ENCODE measurements around the gene POLR1A. TPM values are rescaled to one million over a fixed set of nuclear protein-coding genes. Genes with fewer than 3 reads are reported as not detected.

Gene POLR1A
- total and polyA plus RNA-seq, 2 of the 13 experiments (the other 11 are each of a cell fraction or from before 2014, with no cell fraction given): 7.2 to 39.9 TPM

DNA sequence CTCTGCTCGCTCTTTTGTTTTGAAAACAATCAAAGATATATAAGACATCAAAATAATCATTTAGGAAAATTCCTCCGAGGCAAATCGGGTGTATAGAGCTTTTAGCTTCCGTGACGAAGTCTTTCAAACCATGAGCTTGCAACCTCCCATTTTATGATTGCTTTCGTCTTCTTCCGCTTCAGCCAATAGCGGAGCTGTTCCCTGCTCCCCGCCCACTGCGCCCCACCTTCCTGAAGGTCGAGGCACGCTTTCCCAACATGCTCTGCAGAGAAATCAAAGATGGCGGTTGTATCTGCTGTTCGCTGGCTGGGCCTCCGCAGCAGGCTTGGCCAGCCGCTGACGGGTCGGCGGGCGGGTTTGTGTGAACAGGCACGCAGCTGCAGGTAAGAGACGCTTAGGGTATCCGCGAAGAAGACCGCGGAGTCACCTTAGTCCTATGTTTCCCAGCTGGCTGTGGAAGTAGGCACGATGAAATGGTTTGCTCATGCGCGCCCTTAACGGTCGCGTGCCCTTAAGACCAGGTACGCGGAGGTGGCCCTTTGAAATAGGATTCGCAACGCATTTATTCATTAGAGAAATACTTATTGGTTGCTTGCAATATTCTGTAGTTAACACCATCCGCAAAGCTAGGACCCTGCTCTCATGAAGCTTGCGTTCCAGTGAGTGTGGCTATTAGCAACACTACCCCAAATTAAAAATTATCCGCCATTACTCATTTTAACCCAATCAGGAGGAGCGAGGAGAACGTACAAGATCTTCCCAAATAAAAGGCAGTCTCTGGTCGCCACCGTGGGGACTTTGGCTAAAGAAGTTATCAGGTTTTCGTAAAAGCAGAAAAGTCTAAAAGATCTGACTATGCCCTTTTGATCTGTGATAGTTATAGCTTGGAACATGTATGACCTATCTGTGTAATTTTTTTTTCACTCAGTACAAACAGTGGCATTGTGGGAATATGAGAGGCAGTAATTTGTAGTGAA lies 571 bp upstream of the POLR1A start, which contains the start of gene PTCD3 (continued):
- TF ChIP-seq, protein P1, sequence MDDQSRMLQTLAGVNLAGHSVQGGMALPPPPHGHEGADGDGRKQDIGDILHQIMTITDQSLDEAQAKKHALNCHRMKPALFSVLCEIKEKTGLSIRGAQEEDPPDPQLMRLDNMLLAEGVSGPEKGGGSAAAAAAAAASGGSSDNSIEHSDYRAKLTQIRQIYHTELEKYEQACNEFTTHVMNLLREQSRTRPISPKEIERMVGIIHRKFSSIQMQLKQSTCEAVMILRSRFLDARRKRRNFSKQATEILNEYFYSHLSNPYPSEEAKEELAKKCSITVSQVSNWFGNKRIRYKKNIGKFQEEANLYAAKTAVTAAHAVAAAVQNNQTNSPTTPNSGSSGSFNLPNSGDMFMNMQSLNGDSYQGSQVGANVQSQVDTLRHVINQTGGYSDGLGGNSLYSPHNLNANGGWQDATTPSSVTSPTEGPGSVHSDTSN (CRISPR knock-in tag; IDR thresholded peaks at IDR 0.05; ENCODE audit: borderline replicate concordance): no peak
- TF ChIP-seq ZNF773 (CRISPR knock-in tag; IDR thresholded peaks at IDR 0.05; ENCODE audit: borderline replicate concordance): 0 out of 2 replicates have a peak, but pooled peaks have one; percentile 38

- DNase-seq (ENCODE audit: low spot score) (no peak), FAIRE-seq (no peak), ATAC-seq (no peak)
- Histone ChIP-seq H2AFZ (ENCODE audit: low read length) (no peak overlapping the region), H3K4me2 (ENCODE audit: low read depth, low read length) (no peak overlapping the region), H3K27ac (ENCODE audit: extremely low read length, insufficient read depth, low read length) (no peak overlapping the region), H3K36me3 (replicated peaks in 1 of 2; ENCODE audit: control insufficient read depth in 1 of 2, insufficient read depth in 2 of 2, low read length in 2 of 2) (peaks cover 13 to 55% of the 10 kb centered on the region in 2 experiments), H3K9ac (ENCODE audit: insufficient read depth, low read depth, low read length) (no peak overlapping the region), H3K79me2 (ENCODE audit: insufficient read depth, low read length) (peaks cover 78% of the 10 kb centered on the region), H4K20me1 (ENCODE audit: insufficient read depth, low read length) (peaks cover 6% of the 10 kb centered on the region), H3K4me1 (ENCODE audit: insufficient read depth, low read length) (peaks cover 27% of the 10 kb centered on the region), H3K9me3 (ENCODE audit: low read length) (no peaks in the 10 kb centered on the region), H3K4me3 (replicated peaks in 1 of 3; ENCODE audit: insufficient read depth in 1 of 3, low read depth in 2 of 3, low read length in 3 of 3) (no peak overlapping the region), H3K27me3 (ENCODE audit: control insufficient read depth in 1 of 2, insufficient read depth in 2 of 2, low read length in 2 of 2) (peaks cover 0 to 4% of the 10 kb centered on the region in 2 experiments; a peak in 2 of 5 replicates)
- TF ChIP-seq ZNF713 (CRISPR knock-in tag; IDR thresholded peaks at IDR 0.05) (no peak), ZNF7 (CRISPR knock-in tag; IDR thresholded peaks at IDR 0.05) (peak; percentile 96)
- BruUV-seq (replicated peaks): no TSS peak
- ChIA-PET CTCF (ENCODE audit: low intra/inter-chr PET ratio, low total read pairs) (no interaction called here), POLR2A (no interaction called here)
- intact Hi-C loops (cut with micrococcal nuclease; ENCODE audit: unreplicated experiment): no loop called here
- in situ Hi-C loops (cut with HindIII; ENCODE audit: extremely low pct_ligation_motif_present, low pct_unique_long_range_greater_than_20kb): no loop called here
Observed at GRCh38 chr2:86102157-86102556, 3.5 kb downstream of the POLR1A start.
